H1 (cell line): Measurements from ENCODE around the gene ABCC10. TPM values are rescaled to one million over a fixed set of nuclear protein-coding genes. Genes with fewer than 3 reads are reported as not detected.

Experiments used
- CTCF ChIP-seq, 3 experiments: IDR thresholded peaks; 1 replicate in 2 of 3; 2 replicates in 1 of 3; pipeline versions ENCODE4 v1.5.1 to v1.6.1; 2011; ENCODE audit warnings: low read length in 3 of 3, mild to moderate bottlenecking in 3 of 3, inconsistent platforms in 2 of 3, low read depth in 1 of 3, moderate library complexity in 1 of 3; ENCODE audit not compliant: insufficient read depth in 1 of 3; ENCODE audit errors: control extremely low read depth in 1 of 3
- polyA plus RNA-seq, 7 experiments: library from polyadenylated mRNA; depleted of rRNA in 3 of 7; stranded (reverse) in 5 of 7; unstranded in 2 of 7; fragments of >200 nt in 5 of 7; fragments of 200-250 nt in 2 of 7; gene quantifications; 1 replicate in 5 of 7; 2 replicates in 1 of 7; 4 replicates in 1 of 7; pipeline versions ENCODE4 v1.2.1 to v1.2.3, GENCODE V29; 2011 to 2013; ENCODE audit warnings: missing spikeins in 2 of 7, mixed read lengths in 2 of 7
- total RNA-seq: library from RNA; stranded (reverse); fragmentation: NEBNext Ultra II Directional; extraction: Animal tissue kit (Norgen Biotek cat#: 25700); gene quantifications from 2 replicates; pipeline ENCODE4 v1.2.1, GENCODE V29; 2021

The ABCC10 gene
- total and polyA plus RNA-seq, 2 of the 8 experiments (the other 6 are each of a cell fraction or from before 2014, with no cell fraction given): 15.5 to 24.6 TPM

- no peak for TF ChIP-seq CTCF (IDR thresholded peaks at IDR 0.05; ENCODE audit: control extremely low read depth in 1 of 3, insufficient read depth in 1 of 3, low read depth in 1 of 3, low read length in 3 of 3)
- TF ChIP-seq, all 59 proteins: peak for 0
Observed at GRCh38 chr6:43476746-43477145, 49.4 kb downstream of the ABCC10 start (continued).
